Measurements from ENCODE around the gene PRKCA.
"Not testable (repeated sequence)": the region's sequence is repeated elsewhere in the genome, so short reads cannot be mapped to it uniquely, and the experiment has no call there.

PRKCA gene

DNA sequence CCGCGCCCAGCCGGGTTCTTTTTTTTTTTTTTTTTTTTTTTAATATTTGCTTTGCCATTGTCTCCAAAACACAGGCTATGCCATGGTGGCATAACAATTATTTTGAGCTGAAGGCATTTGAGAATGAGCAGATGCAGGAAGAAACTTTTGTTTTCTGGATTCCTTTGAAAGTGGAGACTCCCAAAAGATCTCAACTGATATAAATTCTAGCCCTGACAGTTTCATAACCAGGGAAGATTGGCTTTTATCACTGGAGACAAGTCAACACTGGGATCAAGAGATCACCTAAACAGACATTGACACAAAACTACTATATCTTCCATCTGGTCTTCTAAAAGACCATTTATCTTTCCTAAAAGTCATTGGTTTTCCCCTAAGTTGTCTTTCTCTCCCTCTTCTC is 10.1 kb upstream of the PRKCA start:
- Histone ChIP-seq H3K79me2 (ENCODE audit: control insufficient read depth, low read length) (no peaks in the 10 kb centered on the region), H3F3A (ENCODE audit: control insufficient read depth, insufficient read depth) (no peaks in the 10 kb centered on the region), H3K4me1 (ENCODE audit: control insufficient read depth, low read length) (no peaks in the 10 kb centered on the region), H3K9me2 (replicated peaks; ENCODE audit: control insufficient read depth, low read length) (no peaks in the 10 kb centered on the region), H3K27ac (ENCODE audit: low read depth, low read length) (no peak overlapping the region), H4K20me1 (ENCODE audit: control insufficient read depth, insufficient read depth, low read depth, low read length) (no peaks in the 10 kb centered on the region), H3K36me3 (ENCODE audit: control insufficient read depth, low read length) (no peaks in the 10 kb centered on the region), H3K27me3 (ENCODE audit: control insufficient read depth, low read length) (no peaks in the 10 kb centered on the region), H3K4me3 (ENCODE audit: low read length) (no peak overlapping the region), H3K4me2 (ENCODE audit: low read length) (no peak overlapping the region), H3K9me3 (ENCODE audit: control insufficient read depth, insufficient read depth, low read length) (no peaks in the 10 kb centered on the region)
- TF ChIP-seq EZH2phosphoT487 (IDR thresholded peaks at IDR 0.05; ENCODE audit: borderline replicate concordance, low read length), result no peak
- TF ChIP-seq, protein P1, sequence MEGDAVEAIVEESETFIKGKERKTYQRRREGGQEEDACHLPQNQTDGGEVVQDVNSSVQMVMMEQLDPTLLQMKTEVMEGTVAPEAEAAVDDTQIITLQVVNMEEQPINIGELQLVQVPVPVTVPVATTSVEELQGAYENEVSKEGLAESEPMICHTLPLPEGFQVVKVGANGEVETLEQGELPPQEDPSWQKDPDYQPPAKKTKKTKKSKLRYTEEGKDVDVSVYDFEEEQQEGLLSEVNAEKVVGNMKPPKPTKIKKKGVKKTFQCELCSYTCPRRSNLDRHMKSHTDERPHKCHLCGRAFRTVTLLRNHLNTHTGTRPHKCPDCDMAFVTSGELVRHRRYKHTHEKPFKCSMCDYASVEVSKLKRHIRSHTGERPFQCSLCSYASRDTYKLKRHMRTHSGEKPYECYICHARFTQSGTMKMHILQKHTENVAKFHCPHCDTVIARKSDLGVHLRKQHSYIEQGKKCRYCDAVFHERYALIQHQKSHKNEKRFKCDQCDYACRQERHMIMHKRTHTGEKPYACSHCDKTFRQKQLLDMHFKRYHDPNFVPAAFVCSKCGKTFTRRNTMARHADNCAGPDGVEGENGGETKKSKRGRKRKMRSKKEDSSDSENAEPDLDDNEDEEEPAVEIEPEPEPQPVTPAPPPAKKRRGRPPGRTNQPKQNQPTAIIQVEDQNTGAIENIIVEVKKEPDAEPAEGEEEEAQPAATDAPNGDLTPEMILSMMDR (IDR thresholded peaks at IDR 0.05; ENCODE audit: low read depth, low read length, poor library complexity, severe bottlenecking), result no peak

DNA sequence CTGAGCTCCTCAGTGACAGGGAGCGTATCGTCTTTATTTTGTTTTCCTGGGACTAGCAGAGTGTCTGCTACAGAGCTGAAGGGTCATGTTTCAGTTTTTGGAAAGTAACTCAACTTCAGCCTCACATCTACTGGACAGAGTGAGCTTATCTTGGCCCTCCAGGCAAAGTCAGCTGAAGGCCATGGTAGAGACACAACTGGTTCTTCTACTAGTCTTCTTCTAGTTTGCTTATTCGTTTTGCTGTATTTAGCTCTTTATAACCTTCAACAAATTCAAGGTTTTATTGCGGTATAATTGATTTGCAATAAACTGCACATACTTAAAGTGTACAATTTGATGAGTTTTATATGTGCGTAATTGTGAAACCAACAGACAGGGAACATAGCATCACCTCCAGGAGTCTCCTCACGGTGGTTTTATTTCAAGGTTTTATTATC is 6.1 kb upstream of the PRKCA start:
- Histone ChIP-seq H3K36me3 (ENCODE audit: control insufficient read depth, low read length) (no peaks in the 10 kb centered on the region), H3K4me3 (ENCODE audit: low read length) (no peak overlapping the region), H4K20me1 (ENCODE audit: control insufficient read depth, insufficient read depth, low read depth, low read length) (no peaks in the 10 kb centered on the region), H3K4me1 (ENCODE audit: control insufficient read depth, low read length) (peaks cover 3% of the 10 kb centered on the region), H3K4me2 (ENCODE audit: low read length) (no peak overlapping the region), H3K9me3 (ENCODE audit: control insufficient read depth, insufficient read depth, low read length) (no peaks in the 10 kb centered on the region), H3K27ac (ENCODE audit: low read depth, low read length) (no peak overlapping the region), H3K9me2 (replicated peaks; ENCODE audit: control insufficient read depth, low read length) (no peaks in the 10 kb centered on the region), H3K27me3 (ENCODE audit: control insufficient read depth, low read length) (peaks cover 1% of the 10 kb centered on the region), H3F3A (ENCODE audit: control insufficient read depth, insufficient read depth) (no peaks in the 10 kb centered on the region), H3K79me2 (ENCODE audit: control insufficient read depth, low read length) (no peaks in the 10 kb centered on the region)
- no peak for TF ChIP-seq EZH2phosphoT487 (IDR thresholded peaks at IDR 0.05; ENCODE audit: borderline replicate concordance, low read length)
- TF ChIP-seq, protein P1 (IDR thresholded peaks at IDR 0.05; ENCODE audit: low read depth, low read length, poor library complexity, severe bottlenecking), result no peak

DNA sequence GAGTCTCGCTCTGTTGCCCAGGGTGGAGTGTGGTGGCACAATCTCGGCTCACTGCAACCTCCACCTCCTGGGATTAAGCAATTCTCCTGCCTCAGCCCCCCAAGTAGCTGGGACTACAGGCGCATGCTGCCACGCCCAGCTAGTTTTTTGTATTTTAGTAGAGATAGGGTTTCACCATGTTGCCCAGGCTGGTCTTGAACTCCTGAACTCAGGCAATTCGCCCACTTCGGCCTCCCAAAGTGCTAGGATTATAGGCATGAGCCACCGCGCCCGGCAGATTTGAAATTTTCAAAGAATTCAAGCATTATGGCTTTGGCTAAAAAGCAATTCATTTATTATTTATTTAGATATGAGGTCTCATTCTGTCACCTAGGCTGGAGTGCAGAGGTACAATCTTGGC is 5.0 kb upstream of the PRKCA start:
- H3K27ac ChIP-seq (ENCODE audit: low read depth, low read length); H4K20me1 ChIP-seq (ENCODE audit: control insufficient read depth, insufficient read depth, low read depth, low read length); H3K4me1 ChIP-seq (ENCODE audit: control insufficient read depth, low read length); H3K9me3 ChIP-seq (ENCODE audit: control insufficient read depth, insufficient read depth, low read length); H3F3A ChIP-seq (ENCODE audit: control insufficient read depth, insufficient read depth); H3K79me2 ChIP-seq (ENCODE audit: control insufficient read depth, low read length); H3K27me3 ChIP-seq (ENCODE audit: control insufficient read depth, low read length); H3K4me3 ChIP-seq (ENCODE audit: low read length); H3K36me3 ChIP-seq (ENCODE audit: control insufficient read depth, low read length); H3K4me2 ChIP-seq (ENCODE audit: low read length); H3K9me2 ChIP-seq (replicated peaks; ENCODE audit: control insufficient read depth, low read length): not testable (repeated sequence)

DNA sequence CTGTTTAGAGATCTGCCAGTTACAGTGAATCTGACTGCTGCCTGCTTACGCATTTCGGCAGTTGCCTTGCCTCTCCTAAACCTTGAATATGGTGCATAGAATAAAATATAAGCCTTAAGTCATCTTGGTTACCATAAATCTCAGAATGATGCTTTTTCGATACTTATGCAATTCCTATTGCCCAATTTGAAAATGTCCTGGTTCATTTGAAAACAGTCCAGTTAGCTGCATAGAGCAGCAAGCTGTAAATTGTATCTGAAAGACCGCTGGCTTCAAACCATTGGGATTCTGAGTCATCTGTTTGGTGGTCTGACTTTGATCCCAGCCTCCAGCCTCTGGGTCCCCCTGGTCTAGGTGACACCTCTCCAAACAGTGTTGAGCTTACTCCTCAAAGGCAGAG is 2.7 kb upstream of the PRKCA start:
- peaks cover 6% of the 10 kb centered on the region for H3K27me3 ChIP-seq (ENCODE audit: control insufficient read depth, low read length)
- peaks cover 24% of the 10 kb centered on the region for H3K79me2 ChIP-seq (ENCODE audit: control insufficient read depth, low read length)
- H3K27ac ChIP-seq (ENCODE audit: low read depth, low read length), result no peak overlapping the region
- TF ChIP-seq, protein P1 (IDR thresholded peaks at IDR 0.05; ENCODE audit: low read depth, low read length, poor library complexity, severe bottlenecking), result no peak
- TF ChIP-seq EZH2phosphoT487 (IDR thresholded peaks at IDR 0.05; ENCODE audit: borderline replicate concordance, low read length), result no peak
- no peaks in the 10 kb centered on the region for H3K36me3 ChIP-seq (ENCODE audit: control insufficient read depth, low read length)
- H3K4me2 ChIP-seq (ENCODE audit: low read length), result no peak overlapping the region
- H3K4me1 ChIP-seq (ENCODE audit: control insufficient read depth, low read length), result peaks cover 20% of the 10 kb centered on the region
- no peak overlapping the region for H3K4me3 ChIP-seq (ENCODE audit: low read length)
- H3K9me3 ChIP-seq (ENCODE audit: control insufficient read depth, insufficient read depth, low read length), result no peaks in the 10 kb centered on the region
- no peaks in the 10 kb centered on the region for H3K9me2 ChIP-seq (replicated peaks; ENCODE audit: control insufficient read depth, low read length)
- H4K20me1 ChIP-seq (ENCODE audit: control insufficient read depth, insufficient read depth, low read depth, low read length), result no peaks in the 10 kb centered on the region; the same call in 1 of the 2 replicates
- no peaks in the 10 kb centered on the region for H3F3A ChIP-seq (ENCODE audit: control insufficient read depth, insufficient read depth)

Measured in DOHH2 (cell line).